A549 (cell line): Measurements from ENCODE around the gene IGF2. TPM values are rescaled to one million over a fixed set of nuclear protein-coding genes. Genes with fewer than 3 reads are reported as not detected.
"Not testable (repeated sequence)": the region's sequence is repeated elsewhere in the genome, so short reads cannot be mapped to it uniquely, and the experiment has no call there.

ENCODE experiments used
- ATAC-seq, 2 experiments: fragments of 200-7000 bp in 1 of 2; fragments of >200 bp in 1 of 2; cut with Nextera tagmentation in 1 of 2; cut with Tn5 transposase in 1 of 2; 3 replicates each; pipeline versions ENCODE4 v1.8.0 to v1.9.1; 2018 to 2020; ENCODE audit warnings: mild to moderate bottlenecking in 1 of 2, moderate library complexity in 1 of 2
- CTCF ChIA-PET: fragments of 300-600 bp; sonication (Branson Sonifier 250); formaldehyde crosslinking; extraction: SDS; loops from one replicate; lab custom pipeline; 2021; ENCODE audit warnings: antibody characterized with exemption, inconsistent platforms; lab: Yijun Ruan, JAX
- POLR2A ChIA-PET: fragments of 350-600 bp; formaldehyde crosslinking; extraction: SDS; loops from one replicate; lab custom pipeline; 2021; ENCODE audit warnings: antibody characterized with exemption, inconsistent platforms; lab: Yijun Ruan, JAX
- DNase-seq, 2 experiments: peaks; one replicate each; pipeline versions ENCODE4 v3.0.0 to v3.0.0-alpha.2; 2011 to 2016; ENCODE audit warnings: low read depth in 1 of 2, low spot score in 1 of 2
- FAIRE-seq: peaks from 2 replicates; lab custom pipeline; 2011; peaks lifted over from hg19 to GRCh38; lab: Jason Lieb, UNC
- H3K27ac ChIP-seq, 2 experiments: fragments of >200 bp; sonication (Bioruptor Twin); formaldehyde crosslinking; 3 replicates each; pipeline ENCODE4 v1.5.1; 2016 to 2017
- H3K4me1 ChIP-seq: fragments of >200 bp; sonication (Bioruptor Twin); formaldehyde crosslinking; 3 replicates; pipeline ENCODE4 v1.6.1; 2016
- H3K4me2 ChIP-seq: fragments of >200 bp; sonication (Bioruptor Twin); formaldehyde crosslinking; 3 replicates; pipeline ENCODE4 v1.6.1; 2016
- H3K4me3 ChIP-seq: fragments of >200 bp; sonication (Bioruptor Twin); formaldehyde crosslinking; 3 replicates; pipeline ENCODE4 v1.5.1; 2016
- H3K9me3 ChIP-seq: fragments of >200 bp; sonication (Bioruptor Twin); formaldehyde crosslinking; 3 replicates; pipeline ENCODE4 v1.6.1; 2016
- CBX2 ChIP-seq: fragments of 200-600 bp; sonication (generic); IDR thresholded peaks from 2 replicates; pipeline ENCODE4 v1.6.1; 2016; ENCODE audit warnings: low read depth, mild to moderate bottlenecking, borderline replicate concordance
- CHD2 ChIP-seq: fragments of 150-350 bp; IDR thresholded peaks from 2 replicates; pipeline ENCODE4 v1.6.1; 2014; ENCODE audit warnings: low read length; ENCODE audit not compliant: partially characterized antibody
- ELK1 ChIP-seq: fragments of 150-350 bp; IDR thresholded peaks from 2 replicates; pipeline ENCODE4 v1.6.1; 2014; ENCODE audit warnings: low read depth, mild to moderate bottlenecking, low read length
- FOSL2 ChIP-seq, 2 experiments: fragments of 450-650 bp in 1 of 2; fragments of >200 bp in 1 of 2; sonication (Bioruptor Twin) in 1 of 2; formaldehyde crosslinking; IDR thresholded peaks; 2 replicates each; pipeline versions ENCODE4 v1.5.0 to v1.6.1; 2016 to 2020; ENCODE audit warnings: mild to moderate bottlenecking in 1 of 2, moderate library complexity in 1 of 2
- HDAC2 ChIP-seq: fragments of 200-600 bp; sonication (generic); IDR thresholded peaks from 2 replicates; pipeline ENCODE4 v1.6.1; 2016
- HES2 ChIP-seq: fragments of >200 bp; sonication (Bioruptor Twin); formaldehyde crosslinking; IDR thresholded peaks from 2 replicates; pipeline ENCODE4 v1.6.1; 2016
- HOXB13 ChIP-seq: fragments of 250-450 bp; sonication (Bioruptor Pico); IDR thresholded peaks from 2 replicates; pipeline ENCODE4 v1.5.0; 2020; ENCODE audit warnings: low read depth, mild to moderate bottlenecking, moderate library complexity
- HOXB5 ChIP-seq: fragments of 250-450 bp; sonication (Bioruptor Pico); IDR thresholded peaks from 2 replicates; pipeline ENCODE4 v1.5.0; 2020; ENCODE audit warnings: mild to moderate bottlenecking, moderate library complexity
- MAFK ChIP-seq: fragments of 450-650 bp; IDR thresholded peaks from 2 replicates; pipeline ENCODE4 v1.6.1; 2014; ENCODE audit not compliant: partially characterized antibody
- MAX ChIP-seq: IDR thresholded peaks from 2 replicates; pipeline ENCODE4 v1.6.1; 2012
- NFE2L2 ChIP-seq: fragments of 150-350 bp; conservative IDR thresholded peaks from 2 replicates; pipeline ENCODE4 v1.6.1; 2014; ENCODE audit warnings: low read length
- PBX3 ChIP-seq: IDR thresholded peaks from 2 replicates; pipeline ENCODE4 v1.6.1; 2012
- RCOR1 ChIP-seq: fragments of 150-350 bp; IDR thresholded peaks from 2 replicates; pipeline ENCODE4 v1.6.1; 2014; ENCODE audit warnings: antibody characterized with exemption, low read length, low read depth
- RFX5 ChIP-seq: fragments of 450-650 bp; IDR thresholded peaks from 2 replicates; pipeline ENCODE4 v1.7.1; 2014; ENCODE audit warnings: antibody characterized with exemption, mild to moderate bottlenecking, moderate library complexity
- SREBF2 ChIP-seq: fragments of 450-650 bp; IDR thresholded peaks from 2 replicates; pipeline ENCODE4 v1.6.1; 2014; ENCODE audit warnings: mild to moderate bottlenecking, moderate library complexity
- USF2 ChIP-seq: fragments of 450-650 bp; IDR thresholded peaks from 2 replicates; pipeline ENCODE4 v1.6.1; 2014; ENCODE audit warnings: antibody characterized with exemption
- ZFP36 ChIP-seq: fragments of 450-650 bp; IDR thresholded peaks from 2 replicates; pipeline ENCODE4 v1.6.1; 2014; ENCODE audit warnings: borderline replicate concordance; ENCODE audit not compliant: partially characterized antibody
- ZNF302 ChIP-seq: fragments of 250-450 bp; sonication (Bioruptor Pico); IDR thresholded peaks from 2 replicates; pipeline ENCODE4 v1.9.0; 2021; ENCODE audit warnings: inconsistent platforms, mild to moderate bottlenecking, moderate library complexity
- WGBS: methylation state at CpG from one replicate; pipeline ENCODE4 v1.1.6; 2017; ENCODE audit errors: missing lambda C conversion rate; 5-methylcytosine and 5-hydroxymethylcytosine counted together
- polyA plus RNA-seq, 4 experiments: library from polyadenylated mRNA; depleted of rRNA in 3 of 4; stranded (reverse); fragments of >200 nt; fragmentation: RNase III in 1 of 4; extraction: RNeasy Plus Mini Kit Qiagen cat#74134 plus additional on column Dnase treatment in 1 of 4; gene quantifications; 2 replicates in 3 of 4; 3 replicates in 1 of 4; pipeline ENCODE4 v1.2.3, GENCODE V29; 2011 to 2017

Gene IGF2
- polyA plus RNA-seq, 2 of the 4 experiments (the other 2 are of a cell fraction): 2.0 to 2.9 TPM

- WGBS: 10% methylated on average over 2 of the region's 2 CpGs
- H3K4me2 ChIP-seq: no peak overlapping the region
- no peaks in the 10 kb centered on the region for H3K4me1 ChIP-seq
- TF ChIP-seq MAX (no peak), ELK1 (no peak), HES2 (no peak)
- H3K27ac ChIP-seq: no peak overlapping the region
- FAIRE-seq: no peak
- no peak for ATAC-seq
- H3K4me3 ChIP-seq: no peak overlapping the region
- DNase-seq: no peak
- no peaks in the 10 kb centered on the region for H3K9me3 ChIP-seq
- ChIA-PET POLR2A (no interaction called here), CTCF (no interaction called here)
Observed at GRCh38 chr11:2126520-2127085, 12.6 kb downstream of the IGF2 start.

GRCh38 chr11:2124736-2125484, 14.3 kb downstream of the IGF2 start:
- H3K4me1 ChIP-seq, H3K27ac ChIP-seq, ATAC-seq, DNase-seq, FAIRE-seq, H3K9me3 ChIP-seq, H3K4me2 ChIP-seq, POLR2A ChIA-PET, H3K4me3 ChIP-seq: not testable (repeated sequence)
- WGBS: 47% methylated on average over 9 of the region's 10 CpGs
- CTCF ChIA-PET: interaction anchor here (0.8 to 3.4 kb wide), 3 partner anchors 9 to 31 kb away, joined by 3 to 22 read pairs (median 3); no protein-coding TSS in a partner anchor

- DNase-seq (no peak), ATAC-seq (peak in 1 of 2 experiments; percentile 39; a peak in 3 of 6 replicates), FAIRE-seq (no peak)
- Histone ChIP-seq H3K4me3 (no peak overlapping the region), H3K9me3 (peaks cover under 1% of the 10 kb centered on the region; the same call in 1 of the 3 replicates), H3K4me1 (no peaks in the 10 kb centered on the region), H3K4me2 (no peak overlapping the region)
- 52% methylated on average over 7 of the region's 7 CpGs for WGBS
- ChIA-PET POLR2A (no interaction called here), CTCF (interaction anchor here (0.7 to 3.4 kb wide), 3 partner anchors 7 to 28 kb away, joined by 3 to 22 read pairs (median 3); no protein-coding TSS in a partner anchor)
- no peak for TF ChIP-seq PBX3
- TF ChIP-seq, all 56 proteins: peak for 0
- no peak overlapping the region for H3K27ac ChIP-seq
Observed at GRCh38 chr11:2123628-2123960, 15.6 kb downstream of the IGF2 start.

- CTCF ChIA-PET: interaction anchor here (1.3 to 3.4 kb wide), 2 partner anchors 29 to 85 kb away, joined by 5 to 22 read pairs; no protein-coding TSS in a partner anchor
- no peak overlapping the region for H3K27ac ChIP-seq
- ATAC-seq: peak in 1 of 2 experiments; percentile 72; a peak in 3 of 6 replicates
- no peaks in the 10 kb centered on the region for H3K4me1 ChIP-seq
- no peak overlapping the region for H3K4me2 ChIP-seq
- no peak for DNase-seq
- 32% methylated on average over 4 of the region's 13 CpGs for WGBS
- peaks cover 4% of the 10 kb centered on the region; the same call in 1 of the 3 replicates for H3K9me3 ChIP-seq
- no peak for FAIRE-seq
- TF ChIP-seq ZFP36 (no peak), HOXB13 (CRISPR knock-in tag) (no peak), MAFK (no peak), RCOR1 (no peak), FOSL2 (IDR thresholded peaks at IDR 0.05) (no peak), FOSL2 (CRISPR knock-in tag; IDR thresholded peaks at IDR 0.05) (no peak), RFX5 (no peak), HOXB5 (CRISPR knock-in tag) (no peak), ZNF302 (CRISPR knock-in tag) (no peak), USF2 (no peak), MAX (no peak), NFE2L2 (no peak), CHD2 (no peak), CBX2 (no peak), ELK1 (no peak), HDAC2 (no peak), SREBF2 (no peak)
- TF ChIP-seq, all 56 proteins: peak for 0
- POLR2A ChIA-PET: no interaction called here
- no peak overlapping the region for H3K4me3 ChIP-seq
Observed at GRCh38 chr11:2122907-2123627, 16.1 kb downstream of the IGF2 start.
